Activated T-cell treated with anti-CD3 and anti-CD28 coated beads, Interleukin-2, amount 50 U/mL, for 1 hour (primary cell): ENCODE results near the gene PLPP3.

ENCODE experiments used
- DNase-seq: peaks from one replicate; pipeline ENCODE4 v3.0.0-alpha.2; 2020

Gene PLPP3

GRCh38 chr1:56493826-56494225 is 85.5 kb downstream of the PLPP3 start:
- no peak for DNase-seq

- no peak for DNase-seq
These were observed 87.9 kb downstream of the PLPP3 start for GRCh38 chr1:56491441-56491840.

GRCh38 chr1:56490619-56491018 is 88.7 kb downstream of the PLPP3 start:
- no peak for DNase-seq

GRCh38 chr1:56489695-56490094 is 89.7 kb downstream of the PLPP3 start:
- DNase-seq = no peak

- no peak for DNase-seq
These were observed 94.7 kb downstream of the PLPP3 start for GRCh38 chr1:56484695-56485094.

- DNase-seq = no peak
These were observed 96.3 kb downstream of the PLPP3 start for GRCh38 chr1:56483104-56483503.

GRCh38 chr1:56482486-56482885 is 96.9 kb downstream of the PLPP3 start:
- DNase-seq = no peak

GRCh38 chr1:56481140-56481694 is 98.1 kb downstream of the PLPP3 start:
- DNase-seq = no peak

GRCh38 chr1:56478734-56479133 is 100.6 kb downstream of the PLPP3 start:
- DNase-seq = no peak

- no peak for DNase-seq
These were observed 101.9 kb downstream of the PLPP3 start for GRCh38 chr1:56477164-56478111.

GRCh38 chr1:56473582-56474270 is 105.6 kb downstream of the PLPP3 start:
- no peak for DNase-seq

GRCh38 chr1:56472860-56473259 is 106.5 kb downstream of the PLPP3 start:
- DNase-seq = no peak

GRCh38 chr1:56469640-56470371 is 109.6 kb downstream of the PLPP3 start:
- DNase-seq = no peak

GRCh38 chr1:56468518-56468917 is 110.8 kb downstream of the PLPP3 start:
- DNase-seq = no peak

- DNase-seq = no peak
These were observed 112.8 kb downstream of the PLPP3 start for GRCh38 chr1:56466538-56466937.

GRCh38 chr1:56464294-56464693 is 115.1 kb downstream of the PLPP3 start:
- no peak for DNase-seq

GRCh38 chr1:56463376-56463775 is 116.0 kb downstream of the PLPP3 start:
- no peak for DNase-seq

GRCh38 chr1:56462209-56462608 is 117.2 kb downstream of the PLPP3 start:
- no peak for DNase-seq

- DNase-seq = no peak
These were observed 117.9 kb downstream of the PLPP3 start for GRCh38 chr1:56461158-56462127.

- DNase-seq = no peak
These were observed 120.1 kb downstream of the PLPP3 start for GRCh38 chr1:56459260-56459659.

GRCh38 chr1:56457756-56458375 is 121.5 kb downstream of the PLPP3 start:
- DNase-seq = no peak
